ENCODE data around the gene CAPZB.

- TF ChIP-seq CTCF (IDR thresholded peaks at IDR 0.05): no peak
- TF ChIP-seq EP300 (IDR thresholded peaks at IDR 0.05; ENCODE audit: low read depth): no peak
- TF ChIP-seq POLR2A (IDR thresholded peaks at IDR 0.05): no peak
- TF ChIP-seq POLR2AphosphoS5 (IDR thresholded peaks at IDR 0.05): no peak
Measured at GRCh38 chr1:19402031-19402813, 83.1 kb downstream of the CAPZB start.

Measured in transverse colon (tissue), 4 donors.